HepG2 (cell line): Measurements from ENCODE around the gene NCF2. TPM values are rescaled to one million over a fixed set of nuclear protein-coding genes. Genes with fewer than 3 reads are reported as not detected.
A peak's percentile ranks its signal among the peaks of the same experiment; 100 is the strongest.

Source experiments
- ATAC-seq: fragments of 200-7000 bp; cut with Tn5 transposase; 3 replicates; pipeline ENCODE4 v1.9.1; 2020; ENCODE audit warnings: mild to moderate bottlenecking, moderate library complexity
- BruUV-seq: library from RNA; stranded (reverse); fragments of 400-500 nt; replicated peaks from 2 replicates; lab custom pipeline; 2021; lab: Mats Ljungman, UMichigan
- CTCF ChIA-PET: fragments of 300-600 bp; formaldehyde crosslinking; extraction: SDS; loops from one replicate; lab custom pipeline; 2021; ENCODE audit warnings: low total read pairs, inconsistent platforms, low intra/inter-chr PET ratio; lab: Yijun Ruan, JAX
- POLR2A ChIA-PET: fragments of 350-600 bp; sonication (Branson Sonifier 250); formaldehyde crosslinking; loops from one replicate; lab custom pipeline; 2020; ENCODE audit warnings: antibody characterized with exemption, inconsistent platforms; lab: Yijun Ruan, JAX
- DNase-seq: peaks from one replicate; pipeline ENCODE4 v3.0.0-alpha.2; 2015; ENCODE audit warnings: low spot score
- FAIRE-seq: peaks from 3 replicates; lab custom pipeline; 2011; peaks lifted over from hg19 to GRCh38; lab: Jason Lieb, UNC
- H2AFZ ChIP-seq: one replicate; pipeline ENCODE4 v1.6.1; 2011; ENCODE audit warnings: low read length, inconsistent platforms
- H3K27ac ChIP-seq: fragments of 300-600 bp; 3 replicates; pipeline ENCODE4 v1.8.0; 2011; ENCODE audit warnings: mixed run types, mild to moderate bottlenecking, mixed read lengths, low read length, inconsistent platforms; ENCODE audit not compliant: insufficient read depth; ENCODE audit errors: extremely low read length
- H3K27me3 ChIP-seq, 2 experiments: fragments of 200-600 bp in 1 of 2; 2 replicates in 1 of 2; 3 replicates in 1 of 2; pipeline versions ENCODE4 v1.6.0 to v1.8.0; 2011; ENCODE audit warnings: low read length in 2 of 2, mild to moderate bottlenecking in 2 of 2, moderate library complexity in 2 of 2, inconsistent platforms in 1 of 2; ENCODE audit not compliant: insufficient read depth in 2 of 2, control insufficient read depth in 1 of 2
- H3K36me3 ChIP-seq, 2 experiments: fragments of 200-600 bp in 1 of 2; replicated peaks in 1 of 2; 2 replicates in 1 of 2; 3 replicates in 1 of 2; pipeline versions ENCODE4 v1.5.1 to v1.8.0; 2011; ENCODE audit warnings: low read length in 2 of 2, inconsistent platforms in 1 of 2; ENCODE audit not compliant: insufficient read depth in 2 of 2, control insufficient read depth in 1 of 2
- H3K4me1 ChIP-seq: 2 replicates; pipeline ENCODE4 v1.5.1; 2012; ENCODE audit warnings: low read length, inconsistent platforms; ENCODE audit not compliant: insufficient read depth
- H3K4me2 ChIP-seq: 2 replicates; pipeline ENCODE4 v1.6.0; 2011; ENCODE audit warnings: low read depth, low read length, inconsistent platforms
- H3K4me3 ChIP-seq, 3 experiments: fragments of 200-600 bp in 1 of 3; sonication (generic), shearing (Covaris generic) in 1 of 3; replicated peaks in 1 of 3; 2 replicates each; pipeline ENCODE4 v1.5.1; 2011 to 2016; ENCODE audit warnings: low read length in 3 of 3, inconsistent platforms in 2 of 3, low read depth in 2 of 3, mild to moderate bottlenecking in 2 of 3, control low read depth in 1 of 3, mixed read lengths in 1 of 3; ENCODE audit not compliant: insufficient read depth in 1 of 3
- H3K79me2 ChIP-seq: one replicate; pipeline ENCODE4 v1.6.1; 2011; ENCODE audit warnings: low read length, inconsistent platforms; ENCODE audit not compliant: insufficient read depth
- H3K9ac ChIP-seq: 2 replicates; pipeline ENCODE4 v1.6.0; 2011; ENCODE audit warnings: mild to moderate bottlenecking, low read depth, low read length, inconsistent platforms; ENCODE audit not compliant: insufficient read depth
- H3K9me3 ChIP-seq: 2 replicates; pipeline ENCODE4 v1.5.1; 2012; ENCODE audit warnings: mild to moderate bottlenecking, low read length
- H4K20me1 ChIP-seq: 2 replicates; pipeline ENCODE4 v1.6.0; 2011; ENCODE audit warnings: inconsistent platforms, mild to moderate bottlenecking, low read length, moderate library complexity; ENCODE audit not compliant: insufficient read depth
- GFI1 ChIP-seq: sonication (generic); formaldehyde crosslinking; IDR thresholded peaks from 2 replicates; pipeline ENCODE4 v1.5.0; 2020; ENCODE audit warnings: missing genetic modification reagents, mild to moderate bottlenecking, borderline replicate concordance
- HDAC1 ChIP-seq: sonication (generic); formaldehyde crosslinking; IDR thresholded peaks from 2 replicates; pipeline ENCODE4 v1.5.1; 2020; ENCODE audit warnings: mild to moderate bottlenecking, missing genetic modification reagents
- HNRNPUL1 ChIP-seq: fragments of 200-400 bp; formaldehyde crosslinking; IDR thresholded peaks from 2 replicates; pipeline ENCODE4 v1.6.1; 2017; ENCODE audit warnings: low read depth, mild to moderate bottlenecking, low read length, moderate library complexity
- MXI1 ChIP-seq: IDR thresholded peaks from 3 replicates; pipeline ENCODE4 v1.6.1; 2012; ENCODE audit warnings: low read depth, low read length, inconsistent platforms, borderline replicate concordance
- RXRB ChIP-seq: IDR thresholded peaks from 2 replicates; pipeline ENCODE4 v1.6.1; 2016; ENCODE audit warnings: borderline replicate concordance, missing genetic modification reagents, missing compliant biosample characterization
- U2AF1 ChIP-seq: fragments of 200-400 bp; formaldehyde crosslinking; optimal IDR thresholded peaks from 2 replicates; pipeline ENCODE3; 2017; ENCODE audit warnings: mild to moderate bottlenecking, low read depth, low read length
- ZFP41 ChIP-seq: sonication (generic); formaldehyde crosslinking; IDR thresholded peaks from 2 replicates; pipeline ENCODE4 v1.4.0; 2020; ENCODE audit warnings: mild to moderate bottlenecking, missing genetic modification reagents, borderline replicate concordance
- ZNF589 ChIP-seq: sonication (generic); formaldehyde crosslinking; conservative IDR thresholded peaks from 2 replicates; pipeline ENCODE4 v1.8.0; 2022; ENCODE audit warnings: mild to moderate bottlenecking, moderate library complexity, missing genetic modification reagents
- ZNF746 ChIP-seq: sonication (generic); formaldehyde crosslinking; IDR thresholded peaks from 2 replicates; pipeline ENCODE4 v1.8.0; 2022; ENCODE audit warnings: mild to moderate bottlenecking, missing genetic modification reagents
- WGBS: methylation state at CpG from one replicate; pipeline ENCODE4 v1.1.6; 2017; ENCODE audit warnings: low lambda C conversion rate; 5-methylcytosine and 5-hydroxymethylcytosine counted together
- in situ Hi-C: cut with HindIII; loops from 2 replicates; pipeline ENCODE4 v1.10.0; 2017; ENCODE audit warnings: low pct_unique_long_range_greater_than_20kb; ENCODE audit not compliant: extremely low pct_ligation_motif_present
- intact Hi-C: fragments of 100-400 bp; cut with micrococcal nuclease; formaldehyde crosslinking; loops from one replicate; pipeline ENCODE4 v1.10.0; 2022; ENCODE audit not compliant: unreplicated experiment
- polyA plus RNA-seq, 8 experiments: library from polyadenylated mRNA; depleted of rRNA in 3 of 8; stranded (reverse) in 7 of 8; unstranded in 1 of 8; fragments of >200 nt; fragmentation: Illumina TruSeq in 4 of 8; extraction: Trizol in 4 of 8; gene quantifications; 2 replicates each; pipeline versions ENCODE4 v1.2.1 to v1.2.3, GENCODE V29; 2011 to 2016; ENCODE audit warnings: low read depth in 4 of 8, missing spikeins in 1 of 8, mixed read lengths in 1 of 8; ENCODE audit not compliant: insufficient read depth in 1 of 8
- total RNA-seq, 5 experiments: library from RNA; depleted of rRNA; stranded (reverse); fragments of >200 nt; fragmentation: Illumina TruSeq; extraction: Trizol; gene quantifications; 2 replicates each; pipeline ENCODE4 v1.2.3, GENCODE V29; 2016; ENCODE audit warnings: low read depth in 1 of 5
- TF ChIP-seq, protein P1 (sequence below): sonication (generic); formaldehyde crosslinking; IDR thresholded peaks from 2 replicates; pipeline ENCODE4 v1.8.0; 2022; ENCODE audit warnings: missing genetic modification reagents, low read depth, mild to moderate bottlenecking, borderline replicate concordance
- TF ChIP-seq, protein P2 (sequence below): sonication (generic); formaldehyde crosslinking; IDR thresholded peaks from 2 replicates; pipeline ENCODE4 v1.4.0; 2020; ENCODE audit warnings: missing genetic modification reagents
- TF ChIP-seq, protein P3 (sequence below): sonication (generic); formaldehyde crosslinking; IDR thresholded peaks from one replicate; pipeline ENCODE4 v1.5.1; 2020; ENCODE audit warnings: mild to moderate bottlenecking, missing genetic modification reagents; ENCODE audit errors: not compliant biosample characterization

Gene NCF2
- total and polyA plus RNA-seq, 2 of the 13 experiments (the other 11 are each of a cell fraction or from before 2014, with no cell fraction given): 0.18 to 0.46 TPM

- peak overlapping the region; percentile 89 to 97 (median 91) for H3K4me3 ChIP-seq
- FAIRE-seq (no peak), ATAC-seq (no peak), DNase-seq (peak; percentile 61)
- peak overlapping the region; percentile 97 for H2AFZ ChIP-seq
- H3K9me3 ChIP-seq: no peaks in the 10 kb centered on the region
- peaks cover 46% of the 10 kb centered on the region for H3K79me2 ChIP-seq
- peak overlapping the region; percentile 84 for H3K27ac ChIP-seq
- no TSS peak for BruUV-seq
- peak overlapping the region; percentile 79 for H3K4me2 ChIP-seq
- CTCF ChIA-PET: no interaction called here
- H3K4me1 ChIP-seq: peaks cover 76% of the 10 kb centered on the region
- H4K20me1 ChIP-seq: peaks cover 2% of the 10 kb centered on the region; the same call in 1 of the 2 replicates
- WGBS: under 1% methylated on average over 14 of the region's 15 CpGs
- H3K36me3 ChIP-seq: no peaks in the 10 kb centered on the region
- H3K27me3 ChIP-seq: no peaks in the 10 kb centered on the region
- intact Hi-C loops: loop anchor here (5.0 to 10.0 kb wide), 4 partner anchors 48 to 281 kb away; partner anchors contain the start of gene SMG7
- POLR2A ChIA-PET: no interaction called here
- peak overlapping the region; percentile 41 for H3K9ac ChIP-seq
- in situ Hi-C loops: no loop called here
- TF ChIP-seq GFI1 (CRISPR knock-in tag) (peak; percentile 68; the same call in 1 of the 2 replicates), HNRNPUL1 (no peak), MXI1 (no peak), U2AF1 (no peak), ZNF746 (CRISPR knock-in tag) (peak; percentile 42; the same call in 1 of the 2 replicates), RXRB (CRISPR knock-in tag) (0 out of 2 replicates have a peak, but pooled peaks have one; percentile 4), ZNF589 (CRISPR knock-in tag) (0 out of 2 replicates have a peak, but pooled peaks have one; percentile 35), ZFP41 (CRISPR knock-in tag) (peak; percentile 9; the same call in 1 of the 2 replicates), HDAC1 (CRISPR knock-in tag) (peak; percentile 43)
- TF ChIP-seq, protein P1, sequence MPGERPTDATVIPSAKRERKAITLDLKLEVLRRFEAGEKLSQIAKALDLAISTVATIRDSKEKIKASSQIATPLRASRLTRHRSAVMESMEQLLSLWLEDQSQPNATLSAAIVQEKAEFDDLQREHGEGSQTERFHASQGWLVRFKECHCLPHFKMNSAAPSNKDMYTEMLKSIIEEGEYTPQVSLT (CRISPR knock-in tag): no peak
- TF ChIP-seq, protein P2, sequence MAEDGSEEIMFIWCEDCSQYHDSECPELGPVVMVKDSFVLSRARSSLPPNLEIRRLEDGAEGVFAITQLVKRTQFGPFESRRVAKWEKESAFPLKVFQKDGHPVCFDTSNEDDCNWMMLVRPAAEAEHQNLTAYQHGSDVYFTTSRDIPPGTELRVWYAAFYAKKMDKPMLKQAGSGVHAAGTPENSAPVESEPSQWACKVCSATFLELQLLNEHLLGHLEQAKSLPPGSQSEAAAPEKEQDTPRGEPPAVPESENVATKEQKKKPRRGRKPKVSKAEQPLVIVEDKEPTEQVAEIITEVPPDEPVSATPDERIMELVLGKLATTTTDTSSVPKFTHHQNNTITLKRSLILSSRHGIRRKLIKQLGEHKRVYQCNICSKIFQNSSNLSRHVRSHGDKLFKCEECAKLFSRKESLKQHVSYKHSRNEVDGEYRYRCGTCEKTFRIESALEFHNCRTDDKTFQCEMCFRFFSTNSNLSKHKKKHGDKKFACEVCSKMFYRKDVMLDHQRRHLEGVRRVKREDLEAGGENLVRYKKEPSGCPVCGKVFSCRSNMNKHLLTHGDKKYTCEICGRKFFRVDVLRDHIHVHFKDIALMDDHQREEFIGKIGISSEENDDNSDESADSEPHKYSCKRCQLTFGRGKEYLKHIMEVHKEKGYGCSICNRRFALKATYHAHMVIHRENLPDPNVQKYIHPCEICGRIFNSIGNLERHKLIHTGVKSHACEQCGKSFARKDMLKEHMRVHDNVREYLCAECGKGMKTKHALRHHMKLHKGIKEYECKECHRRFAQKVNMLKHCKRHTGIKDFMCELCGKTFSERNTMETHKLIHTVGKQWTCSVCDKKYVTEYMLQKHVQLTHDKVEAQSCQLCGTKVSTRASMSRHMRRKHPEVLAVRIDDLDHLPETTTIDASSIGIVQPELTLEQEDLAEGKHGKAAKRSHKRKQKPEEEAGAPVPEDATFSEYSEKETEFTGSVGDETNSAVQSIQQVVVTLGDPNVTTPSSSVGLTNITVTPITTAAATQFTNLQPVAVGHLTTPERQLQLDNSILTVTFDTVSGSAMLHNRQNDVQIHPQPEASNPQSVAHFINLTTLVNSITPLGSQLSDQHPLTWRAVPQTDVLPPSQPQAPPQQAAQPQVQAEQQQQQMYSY (CRISPR knock-in tag): peak; percentile 80; the same call in 1 of the 2 replicates
- TF ChIP-seq, protein P3, sequence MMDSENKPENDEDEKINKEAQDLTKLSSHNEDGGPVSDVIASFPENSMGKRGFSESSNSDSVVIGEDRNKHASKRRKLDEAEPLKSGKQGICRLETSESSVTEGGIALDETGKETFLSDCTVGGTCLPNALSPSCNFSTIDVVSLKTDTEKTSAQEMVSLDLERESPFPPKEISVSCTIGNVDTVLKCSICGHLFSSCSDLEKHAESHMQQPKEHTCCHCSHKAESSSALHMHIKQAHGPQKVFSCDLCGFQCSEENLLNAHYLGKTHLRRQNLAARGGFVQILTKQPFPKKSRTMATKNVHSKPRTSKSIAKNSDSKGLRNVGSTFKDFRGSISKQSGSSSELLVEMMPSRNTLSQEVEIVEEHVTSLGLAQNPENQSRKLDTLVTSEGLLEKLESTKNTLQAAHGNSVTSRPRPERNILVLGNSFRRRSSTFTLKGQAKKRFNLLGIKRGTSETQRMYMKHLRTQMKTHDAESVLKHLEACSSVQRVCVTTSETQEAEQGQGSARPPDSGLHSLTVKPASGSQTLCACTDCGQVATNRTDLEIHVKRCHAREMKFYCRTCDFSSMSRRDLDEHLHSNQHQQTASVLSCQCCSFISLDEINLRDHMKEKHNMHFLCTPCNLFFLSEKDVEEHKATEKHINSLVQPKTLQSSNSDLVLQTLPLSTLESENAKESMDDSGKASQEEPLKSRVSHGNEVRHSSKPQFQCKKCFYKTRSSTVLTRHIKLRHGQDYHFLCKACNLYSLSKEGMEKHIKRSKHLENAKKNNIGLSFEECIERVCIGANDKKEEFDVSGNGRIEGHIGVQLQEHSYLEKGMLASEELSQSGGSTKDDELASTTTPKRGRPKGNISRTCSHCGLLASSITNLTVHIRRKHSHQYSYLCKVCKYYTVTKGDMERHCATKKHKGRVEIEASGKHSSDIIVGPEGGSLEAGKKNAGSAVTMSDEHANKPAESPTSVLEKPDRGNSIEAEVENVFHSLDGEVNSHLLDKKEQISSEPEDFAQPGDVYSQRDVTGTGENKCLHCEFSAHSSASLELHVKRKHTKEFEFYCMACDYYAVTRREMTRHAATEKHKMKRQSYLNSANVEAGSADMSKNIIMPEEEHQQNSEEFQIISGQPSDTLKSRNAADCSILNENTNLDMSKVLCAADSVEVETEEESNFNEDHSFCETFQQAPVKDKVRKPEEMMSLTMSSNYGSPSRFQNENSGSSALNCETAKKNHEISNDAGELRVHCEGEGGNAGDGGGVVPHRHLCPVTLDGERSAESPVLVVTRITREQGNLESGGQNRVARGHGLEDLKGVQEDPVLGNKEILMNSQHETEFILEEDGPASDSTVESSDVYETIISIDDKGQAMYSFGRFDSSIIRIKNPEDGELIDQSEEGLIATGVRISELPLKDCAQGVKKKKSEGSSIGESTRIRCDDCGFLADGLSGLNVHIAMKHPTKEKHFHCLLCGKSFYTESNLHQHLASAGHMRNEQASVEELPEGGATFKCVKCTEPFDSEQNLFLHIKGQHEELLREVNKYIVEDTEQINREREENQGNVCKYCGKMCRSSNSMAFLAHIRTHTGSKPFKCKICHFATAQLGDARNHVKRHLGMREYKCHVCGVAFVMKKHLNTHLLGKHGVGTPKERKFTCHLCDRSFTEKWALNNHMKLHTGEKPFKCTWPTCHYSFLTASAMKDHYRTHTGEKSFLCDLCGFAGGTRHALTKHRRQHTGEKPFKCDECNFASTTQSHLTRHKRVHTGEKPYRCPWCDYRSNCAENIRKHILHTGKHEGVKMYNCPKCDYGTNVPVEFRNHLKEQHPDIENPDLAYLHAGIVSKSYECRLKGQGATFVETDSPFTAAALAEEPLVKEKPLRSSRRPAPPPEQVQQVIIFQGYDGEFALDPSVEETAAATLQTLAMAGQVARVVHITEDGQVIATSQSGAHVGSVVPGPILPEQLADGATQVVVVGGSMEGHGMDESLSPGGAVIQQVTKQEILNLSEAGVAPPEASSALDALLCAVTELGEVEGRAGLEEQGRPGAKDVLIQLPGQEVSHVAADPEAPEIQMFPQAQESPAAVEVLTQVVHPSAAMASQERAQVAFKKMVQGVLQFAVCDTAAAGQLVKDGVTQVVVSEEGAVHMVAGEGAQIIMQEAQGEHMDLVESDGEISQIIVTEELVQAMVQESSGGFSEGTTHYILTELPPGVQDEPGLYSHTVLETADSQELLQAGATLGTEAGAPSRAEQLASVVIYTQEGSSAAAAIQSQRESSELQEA: no peak
Observed at GRCh38 chr1:183636334-183636682, 46.0 kb upstream of the NCF2 start.
